ENCODE data around the gene CCDC183.

CCDC183 gene

DNA sequence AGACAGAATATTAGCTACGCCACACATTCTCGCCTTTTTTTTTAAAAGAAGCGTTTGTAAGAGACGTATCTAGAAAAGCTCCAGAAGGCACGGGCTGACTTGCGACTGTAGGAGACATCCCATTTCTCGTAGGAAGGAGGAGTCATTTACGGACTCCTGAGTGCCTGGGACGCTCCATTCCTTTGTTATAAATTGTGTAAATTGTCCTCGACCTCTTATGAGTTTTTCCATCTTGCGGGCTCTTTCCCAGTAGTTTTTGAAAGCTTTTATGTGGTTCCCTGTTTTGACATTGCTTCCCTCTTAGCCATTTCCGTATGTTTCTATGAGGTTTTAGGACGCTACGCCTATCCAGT is 12.6 kb downstream of the CCDC183 start:
- H3K4me3 ChIP-seq (ENCODE audit: low read length), result peak overlapping the region; percentile 93
- no peak for TF ChIP-seq ZNF274 (IDR thresholded peaks at IDR 0.05; ENCODE audit: low read depth, low read length)

DNA sequence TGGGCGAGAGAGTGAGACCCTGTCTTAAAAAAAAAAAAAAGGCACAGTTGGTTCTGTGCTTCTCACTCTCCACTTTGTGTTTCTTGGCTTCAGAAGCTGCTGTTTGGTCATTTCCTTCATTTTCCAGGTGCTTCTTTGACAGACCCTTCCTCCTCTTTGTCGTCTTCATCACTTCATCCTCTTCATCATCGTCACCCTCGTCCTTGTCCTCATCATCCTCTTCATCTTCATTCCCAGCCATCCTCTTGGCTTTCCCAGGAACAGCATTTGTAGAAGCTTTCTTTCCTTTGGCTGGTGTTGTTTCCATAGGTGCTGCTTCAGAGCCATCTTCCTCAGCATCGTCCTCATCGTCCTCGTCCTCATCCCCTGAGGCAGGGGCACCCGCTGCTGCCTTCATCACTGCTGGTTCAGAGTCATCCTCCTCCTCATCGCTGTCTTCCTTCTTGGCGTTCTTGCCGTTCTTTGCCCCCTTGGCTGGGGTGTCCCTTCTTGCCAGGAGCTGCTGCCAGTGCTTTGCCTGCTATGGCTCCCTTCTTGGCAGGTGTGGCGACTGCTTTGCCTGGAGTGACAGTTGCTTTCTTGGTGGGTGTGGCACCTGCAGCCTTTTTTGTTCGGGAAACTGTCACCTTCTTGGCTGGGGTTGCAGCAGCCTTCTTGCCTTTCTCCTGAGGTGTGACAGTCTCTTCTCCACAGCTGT is 18.7 kb downstream of the CCDC183 start:
- H3K4me3 ChIP-seq (ENCODE audit: low read length), result no peak overlapping the region
- no peak for TF ChIP-seq ZNF274 (IDR thresholded peaks at IDR 0.05; ENCODE audit: low read depth, low read length)

DNA sequence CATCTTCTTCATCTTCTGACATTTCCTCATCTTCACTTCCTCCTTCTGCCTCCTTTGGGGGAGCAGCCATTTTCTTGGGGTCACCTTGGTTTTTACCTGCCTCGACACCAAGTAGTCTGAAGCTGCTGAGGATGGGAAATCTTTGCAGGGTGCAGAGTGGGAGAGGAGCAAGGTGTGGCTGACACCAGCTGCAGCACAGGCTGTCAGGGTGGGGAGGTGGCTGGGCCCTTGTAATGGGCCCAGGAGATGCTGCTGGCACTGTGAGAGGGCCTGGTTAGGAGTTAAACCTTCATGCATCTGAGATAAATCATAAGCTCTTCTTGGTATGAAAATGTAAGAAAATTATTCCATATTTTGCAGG is 19.3 kb downstream of the CCDC183 start:
- no peak overlapping the region for H3K4me3 ChIP-seq (ENCODE audit: low read length)
- TF ChIP-seq ZNF274 (IDR thresholded peaks at IDR 0.05; ENCODE audit: low read depth, low read length), result no peak

DNA sequence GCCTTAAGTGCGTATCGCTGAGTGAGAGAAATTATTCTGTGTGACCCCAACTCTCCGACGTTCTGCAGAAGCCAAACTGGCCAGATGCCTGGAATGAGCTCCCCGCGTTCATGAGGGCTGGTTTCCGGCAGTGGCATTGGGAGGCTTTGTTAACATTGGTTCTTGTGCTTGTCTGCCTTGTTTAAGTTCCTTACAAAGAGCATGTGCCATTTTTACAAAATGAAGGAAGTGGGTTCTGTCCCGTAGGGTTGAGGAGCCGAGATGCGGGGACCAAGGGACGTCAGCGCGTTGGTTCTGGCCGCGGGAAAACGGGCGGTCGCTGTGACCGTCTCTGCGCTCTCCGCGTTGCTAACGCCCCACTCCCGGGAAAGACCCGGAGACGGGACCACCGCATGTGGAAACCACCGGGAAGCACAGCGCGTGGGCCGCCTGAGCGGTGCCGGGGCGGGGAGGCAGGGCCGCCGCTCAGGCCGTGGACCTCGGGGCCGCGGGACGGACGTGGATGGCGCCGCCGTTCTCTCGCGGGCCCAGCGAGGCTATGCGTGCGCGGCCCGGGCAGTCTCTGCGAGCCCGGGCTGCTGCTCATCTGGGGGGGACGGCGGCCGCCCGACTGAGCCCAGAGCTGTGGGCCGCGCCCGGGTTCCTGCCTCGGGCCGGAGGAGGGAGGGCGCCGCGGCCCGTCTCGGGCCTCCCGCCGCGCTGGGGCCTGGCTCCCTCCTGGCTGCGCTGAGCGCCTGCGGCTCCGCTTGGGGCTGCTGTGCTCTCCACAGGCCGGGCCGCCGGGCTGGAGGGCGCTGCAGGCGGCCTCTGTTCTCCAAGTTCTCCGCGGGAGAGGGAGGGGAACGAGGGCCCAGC is 25.1 kb downstream of the CCDC183 start:
- H3K4me3 ChIP-seq (ENCODE audit: low read length), result no peak overlapping the region
- no peak; the same call in 1 of the 2 replicates for TF ChIP-seq ZNF274 (IDR thresholded peaks at IDR 0.05; ENCODE audit: low read depth, low read length)

DNA sequence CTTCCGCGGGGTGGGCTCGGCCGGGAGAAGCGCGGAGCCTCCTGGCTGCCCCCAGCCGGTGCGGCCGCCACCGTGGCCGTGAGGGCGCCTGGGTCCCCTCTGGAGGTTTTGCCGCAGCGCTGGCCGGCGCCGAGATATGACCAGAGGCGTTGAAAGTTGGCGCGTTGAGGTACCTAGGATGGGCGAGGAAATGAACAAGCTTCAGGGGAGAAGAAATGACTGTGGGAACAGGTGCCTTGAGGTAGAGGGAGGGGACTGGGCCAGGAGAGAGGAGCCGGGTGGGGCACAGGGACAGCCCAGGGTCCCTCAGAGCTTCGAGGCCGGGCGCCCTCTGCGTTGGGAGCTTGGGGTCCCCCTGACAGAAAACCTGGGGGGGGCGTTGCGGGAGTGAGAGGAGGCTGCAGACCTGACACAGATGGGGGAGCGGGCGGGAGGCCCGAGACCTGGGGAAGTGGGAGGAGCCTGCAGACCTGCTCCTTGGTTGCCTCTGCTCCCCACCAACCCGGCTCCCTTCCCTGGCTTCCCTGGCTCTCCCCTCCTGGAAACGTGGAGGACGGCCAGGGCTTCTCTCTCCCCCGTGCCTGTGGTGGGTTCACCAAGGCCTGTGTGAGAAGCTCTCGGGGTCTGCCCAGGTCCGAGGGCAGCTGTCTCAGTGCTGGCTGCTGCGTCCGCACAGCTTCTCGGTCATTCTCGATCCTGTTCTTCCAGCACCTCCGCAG is 25.8 kb downstream of the CCDC183 start:
- TF ChIP-seq ZNF274 (IDR thresholded peaks at IDR 0.05; ENCODE audit: low read depth, low read length), result no peak; the same call in 1 of the 2 replicates
- no peak overlapping the region for H3K4me3 ChIP-seq (ENCODE audit: low read length)

DNA sequence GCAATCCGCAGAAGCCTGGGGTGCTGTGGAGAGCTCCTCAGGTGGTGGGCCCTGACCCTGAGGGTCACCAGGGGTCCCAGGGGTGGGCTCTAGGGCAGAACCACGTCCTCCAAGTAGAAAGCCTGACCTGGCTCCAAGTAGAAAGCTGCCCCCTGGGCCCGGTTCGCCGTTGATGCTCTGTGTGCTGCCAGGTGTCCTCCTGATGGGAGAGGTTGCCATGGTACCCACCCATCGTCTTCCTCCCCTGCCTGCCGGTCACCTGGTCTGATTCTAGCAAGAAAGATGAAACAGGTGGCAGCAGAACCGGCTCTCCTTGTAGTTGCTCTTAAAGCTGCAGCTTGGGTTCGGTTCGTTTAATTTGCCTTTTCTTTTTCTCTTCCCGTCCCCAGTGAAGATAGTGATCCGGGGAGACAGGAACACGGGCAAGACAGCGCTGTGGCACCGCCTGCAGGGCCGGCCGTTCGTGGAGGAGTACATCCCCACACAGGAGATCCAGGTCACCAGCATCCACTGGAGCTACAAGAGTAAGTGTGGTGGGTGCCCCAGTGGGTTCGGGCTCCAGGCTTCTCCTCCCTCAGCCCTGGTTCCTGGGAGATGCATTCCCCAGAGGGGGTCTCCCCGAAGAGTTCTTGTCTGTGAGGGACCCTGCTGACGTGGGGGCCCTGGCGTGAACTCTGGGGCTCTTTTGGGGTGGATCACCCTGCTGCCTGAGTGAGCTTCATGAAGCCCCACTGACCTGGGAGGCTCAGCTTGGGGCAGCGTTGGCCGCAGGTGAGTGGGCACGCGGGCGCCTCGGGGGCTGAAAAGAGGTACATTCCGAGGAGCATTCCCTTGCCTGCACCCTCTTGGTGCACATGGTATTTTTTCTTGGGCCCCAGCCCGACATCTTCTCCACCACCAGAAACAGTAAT is 27.3 kb downstream of the CCDC183 start:
- H3K4me3 ChIP-seq (ENCODE audit: low read length), result no peak overlapping the region
- TF ChIP-seq ZNF274 (IDR thresholded peaks at IDR 0.05; ENCODE audit: low read depth, low read length), result no peak

DNA sequence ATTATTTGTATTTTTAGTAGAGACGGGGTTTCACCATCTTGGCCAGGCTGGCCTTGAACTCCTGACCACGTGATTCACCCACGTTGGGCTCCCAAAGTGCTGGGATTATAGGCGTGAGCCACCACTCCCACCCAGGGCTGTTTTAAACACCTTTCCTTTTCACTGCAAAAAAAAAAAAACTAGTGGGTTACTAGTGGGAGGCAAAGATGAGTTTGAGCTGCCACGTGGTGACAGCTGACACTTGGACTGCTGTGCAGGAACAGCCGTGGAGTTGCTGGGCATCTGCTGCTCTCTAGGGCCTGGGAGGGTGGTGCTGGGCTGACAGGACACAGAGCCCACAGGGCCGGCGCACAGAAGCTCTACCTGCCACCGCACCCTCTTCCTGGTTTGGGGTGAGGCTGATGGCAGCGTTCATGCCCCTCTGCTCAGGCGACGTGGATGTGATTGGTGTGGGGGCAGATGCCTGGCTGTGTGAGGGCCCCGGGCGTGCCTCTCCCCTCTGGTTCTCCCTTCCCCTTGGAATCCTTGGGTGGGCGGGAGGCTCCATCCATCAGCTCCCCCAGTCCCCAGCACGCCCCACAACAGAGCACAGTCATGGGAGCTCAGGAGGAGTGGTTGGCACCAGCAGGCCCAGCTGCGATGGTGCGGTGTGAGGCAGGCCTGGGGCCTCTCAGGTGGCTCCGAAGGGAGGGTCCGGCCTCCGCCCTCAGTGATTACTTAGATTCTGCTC is 28.5 kb downstream of the CCDC183 start:
- no peak for TF ChIP-seq ZNF274 (IDR thresholded peaks at IDR 0.05; ENCODE audit: low read depth, low read length)
- H3K4me3 ChIP-seq (ENCODE audit: low read length), result no peak overlapping the region

DNA sequence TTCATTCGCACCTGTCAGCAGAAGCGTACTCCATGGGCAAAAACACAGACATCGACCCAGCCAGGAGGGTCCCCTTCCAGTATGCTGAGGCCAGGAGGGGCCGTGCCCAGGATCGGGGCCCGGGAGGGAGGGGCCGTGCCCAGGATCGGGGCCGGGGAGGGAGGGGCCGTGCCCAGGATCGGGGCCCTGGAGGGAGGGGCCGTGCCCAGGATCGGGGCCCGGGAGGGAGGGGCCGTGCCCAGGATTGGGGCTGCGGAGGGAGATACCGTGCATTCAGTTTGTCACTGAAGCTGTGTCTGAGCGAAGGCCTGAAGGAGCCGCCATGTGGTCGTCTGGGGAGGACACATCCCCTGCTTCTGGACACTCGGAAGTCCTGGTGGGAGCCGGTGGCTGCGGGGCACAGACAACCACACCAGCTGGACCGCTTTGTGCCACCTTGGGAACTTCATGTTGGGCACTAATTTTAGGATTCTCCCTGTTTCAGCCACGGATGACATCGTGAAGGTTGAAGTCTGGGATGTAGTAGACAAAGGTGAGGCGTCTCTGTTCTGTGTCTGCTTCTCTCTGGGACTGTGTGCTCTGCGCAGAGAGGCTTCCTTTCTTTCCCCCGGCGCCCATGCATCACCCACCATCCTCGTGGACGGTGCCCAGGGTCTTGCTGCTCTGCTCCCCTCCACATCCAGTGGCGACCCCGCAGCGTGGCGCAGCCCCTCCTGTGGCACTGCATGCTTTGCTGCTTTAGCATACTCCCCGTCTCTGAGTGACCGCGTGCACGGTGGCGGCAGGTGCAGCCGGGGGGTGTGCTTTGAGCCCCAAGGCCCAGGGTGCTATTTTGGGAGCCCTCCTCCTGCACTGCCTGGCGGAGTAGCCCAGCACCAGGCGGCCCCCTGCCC is 29.4 kb downstream of the CCDC183 start:
- H3K4me3 ChIP-seq (ENCODE audit: low read length), result no peak overlapping the region
- TF ChIP-seq ZNF274 (IDR thresholded peaks at IDR 0.05; ENCODE audit: low read depth, low read length), result no peak

DNA sequence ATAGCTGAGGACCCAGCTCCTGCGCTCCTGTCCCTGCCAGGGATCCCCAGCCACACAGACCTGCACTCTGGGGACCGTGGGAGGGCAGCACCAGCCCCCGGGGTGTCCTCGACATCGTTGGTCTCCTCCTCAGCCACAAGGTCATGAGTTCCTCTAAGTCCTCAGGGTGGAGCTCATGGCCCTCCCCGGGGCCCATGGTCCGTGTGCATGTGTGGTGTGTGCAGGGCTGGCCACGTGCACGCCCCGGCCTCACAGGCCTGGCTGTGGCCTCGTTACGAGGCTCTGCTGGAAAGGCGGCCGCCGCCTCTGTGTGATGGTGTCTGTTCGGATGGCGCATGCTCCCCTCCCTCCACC is 30.0 kb downstream of the CCDC183 start:
- TF ChIP-seq ZNF274 (IDR thresholded peaks at IDR 0.05; ENCODE audit: low read depth, low read length), result no peak
- H3K4me3 ChIP-seq (ENCODE audit: low read length), result no peak overlapping the region

DNA sequence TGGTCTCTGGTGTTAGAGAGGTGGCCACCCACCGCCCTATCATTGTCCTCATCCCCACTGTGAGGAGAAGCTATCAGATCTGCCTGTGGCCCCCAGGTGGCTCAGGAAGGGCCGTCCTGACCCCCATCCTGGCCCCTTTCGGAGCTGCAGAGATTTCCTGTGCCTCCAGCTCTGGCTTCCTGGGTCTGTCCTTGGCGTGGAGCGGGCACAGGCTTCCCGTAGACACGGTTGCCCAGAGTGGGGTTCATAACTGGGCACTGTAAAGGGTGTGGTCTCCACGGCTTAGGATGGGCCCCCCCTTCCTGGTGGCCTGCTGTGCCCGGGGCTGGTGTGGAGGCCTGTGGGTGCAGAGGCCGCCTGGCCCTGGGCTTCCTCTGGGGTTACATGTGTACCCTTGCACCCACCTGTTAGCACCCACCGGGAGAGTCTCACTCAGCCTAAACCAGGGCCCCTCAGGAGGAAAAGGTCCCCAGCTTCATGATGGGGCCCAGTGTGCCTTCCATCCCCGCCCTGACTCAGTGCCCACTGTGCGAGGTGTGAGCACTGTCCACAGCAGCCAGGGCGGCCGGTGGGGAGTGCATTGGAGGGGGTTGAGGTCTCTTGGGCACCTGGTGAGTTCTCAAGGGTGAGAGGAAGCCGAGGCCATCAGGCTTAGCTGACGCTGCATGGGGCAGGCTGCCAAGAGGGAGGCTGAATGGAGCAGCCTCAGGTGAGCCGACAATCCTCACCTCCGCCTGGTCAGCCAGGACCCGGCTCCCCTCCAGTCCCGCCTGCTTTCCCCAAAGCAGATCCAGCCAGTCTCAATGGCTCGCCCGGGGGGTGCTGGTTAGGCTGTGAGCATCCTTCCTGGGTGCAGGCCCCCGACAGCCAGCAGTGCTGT is 30.8 kb downstream of the CCDC183 start:
- TF ChIP-seq ZNF274 (IDR thresholded peaks at IDR 0.05; ENCODE audit: low read depth, low read length), result no peak

DNA sequence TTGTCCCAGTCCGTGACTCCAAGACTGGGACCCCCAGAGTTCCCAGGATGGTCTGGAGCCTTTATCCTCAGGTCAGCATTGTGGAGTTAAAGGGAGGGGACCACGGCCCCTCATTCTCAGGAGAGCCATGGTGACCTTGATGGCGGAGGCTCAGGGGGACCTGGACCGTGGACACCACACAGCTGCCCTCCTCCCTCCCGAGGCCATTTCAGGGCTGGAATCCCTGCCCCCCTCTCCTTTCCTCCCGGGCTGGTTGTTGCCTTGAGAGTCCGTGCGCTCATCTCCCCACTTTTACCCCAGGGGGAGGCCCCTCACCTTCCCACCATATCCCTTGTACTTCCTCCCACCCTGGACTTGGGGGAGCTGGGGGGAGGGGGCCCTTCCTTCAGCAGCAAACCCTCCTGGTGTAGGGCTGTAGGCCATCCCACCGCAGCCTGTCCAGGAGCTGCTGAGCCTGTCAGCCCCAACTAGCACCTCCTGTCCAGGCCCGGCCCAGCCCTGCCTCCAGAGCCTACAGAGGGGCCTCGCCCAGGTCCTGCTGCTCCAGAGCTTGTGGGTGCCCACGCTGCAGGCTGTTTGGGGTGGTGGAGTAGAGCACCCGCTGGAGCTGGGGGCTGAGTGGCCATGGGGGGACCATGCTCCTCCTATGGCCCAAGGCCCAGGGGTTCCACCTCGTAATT is 31.8 kb downstream of the CCDC183 start:
- no peak overlapping the region for H3K4me3 ChIP-seq (ENCODE audit: low read length)
- TF ChIP-seq ZNF274 (IDR thresholded peaks at IDR 0.05; ENCODE audit: low read depth, low read length), result no peak

More for the DNA sequence above, 30.8 kb downstream of the CCDC183 start:
- H3K4me3 ChIP-seq (ENCODE audit: low read length), result no peak overlapping the region
